Measurements from ENCODE around the gene SAFB2. TPM values are rescaled to one million over a fixed set of nuclear protein-coding genes. Genes with fewer than 3 reads are reported as not detected.
A peak's percentile ranks its signal among the peaks of the same experiment; 100 is the strongest.

Gene SAFB2
- total and polyA plus RNA-seq, 9 of the 15 experiments (the other 6 are each of a cell fraction or from before 2014, with no cell fraction given), result 4.5 to 103 (median 47.3) TPM

DNA sequence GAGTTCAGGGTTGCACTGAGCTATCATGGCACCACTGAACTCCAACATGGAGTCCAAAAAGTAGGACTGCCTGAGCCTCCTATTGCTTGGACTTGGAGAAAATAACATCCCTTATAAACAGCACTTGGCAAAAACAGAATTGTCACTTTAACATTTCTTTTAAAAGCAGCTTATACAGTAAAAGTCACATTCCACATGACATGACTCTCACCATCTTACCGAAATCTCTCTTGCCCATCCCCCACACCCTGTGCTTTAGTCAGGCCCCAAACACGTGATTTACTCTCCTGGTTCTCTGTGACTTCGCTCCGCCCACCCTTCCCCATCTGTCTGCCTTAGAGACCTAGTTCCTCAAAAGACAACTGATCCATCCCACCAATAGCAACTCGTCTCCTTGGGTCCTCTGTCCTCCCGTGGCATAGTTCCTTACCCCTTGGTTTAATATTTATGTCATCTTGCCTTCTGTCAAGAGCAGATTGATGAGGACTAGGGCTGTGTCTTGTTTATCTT lies 4.9 kb upstream of the SAFB2 start (continued):
- TF ChIP-seq, protein P1, sequence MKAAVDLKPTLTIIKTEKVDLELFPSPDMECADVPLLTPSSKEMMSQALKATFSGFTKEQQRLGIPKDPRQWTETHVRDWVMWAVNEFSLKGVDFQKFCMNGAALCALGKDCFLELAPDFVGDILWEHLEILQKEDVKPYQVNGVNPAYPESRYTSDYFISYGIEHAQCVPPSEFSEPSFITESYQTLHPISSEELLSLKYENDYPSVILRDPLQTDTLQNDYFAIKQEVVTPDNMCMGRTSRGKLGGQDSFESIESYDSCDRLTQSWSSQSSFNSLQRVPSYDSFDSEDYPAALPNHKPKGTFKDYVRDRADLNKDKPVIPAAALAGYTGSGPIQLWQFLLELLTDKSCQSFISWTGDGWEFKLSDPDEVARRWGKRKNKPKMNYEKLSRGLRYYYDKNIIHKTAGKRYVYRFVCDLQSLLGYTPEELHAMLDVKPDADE (conservative IDR thresholded peaks at IDR 0.05; ENCODE audit: control insufficient read depth, low read depth, low read length), result no peak
- TF ChIP-seq ZFP30 (CRISPR knock-in tag; IDR thresholded peaks at IDR 0.05; ENCODE audit: borderline replicate concordance) (no peak), ZEB2 (IDR thresholded peaks at IDR 0.05) (no peak), TFAP4 (CRISPR knock-in tag; IDR thresholded peaks at IDR 0.05; ENCODE audit: borderline replicate concordance) (no peak; the same call in 1 of the 2 replicates), NR2C1 (IDR thresholded peaks at IDR 0.05) (no peak), NR2C1 (tag; IDR thresholded peaks at IDR 0.05) (peak; percentile 92), ZNF121 (CRISPR knock-in tag; conservative IDR thresholded peaks at IDR 0.05) (no peak), ZC3H8 (IDR thresholded peaks at IDR 0.05) (no peak), GTF2F1 (IDR thresholded peaks at IDR 0.05; ENCODE audit: low read depth, low read length) (no peak), NFE2L1 (tag; IDR thresholded peaks at IDR 0.05; ENCODE audit: borderline replicate concordance, low read depth) (peak; percentile 72), SMARCE1 (IDR thresholded peaks at IDR 0.05) (peak; percentile 32; the same call in 1 of the 2 replicates), E4F1 (CRISPR knock-in tag; IDR thresholded peaks at IDR 0.05; ENCODE audit: borderline replicate concordance) (peak; percentile 49; the same call in 1 of the 2 replicates), AFF1 (IDR thresholded peaks at IDR 0.05; ENCODE audit: low read depth in 1 of 2, partially characterized antibody in 2 of 2) (peak in 1 of 2 experiments; percentile 50), TEAD4 (IDR thresholded peaks at IDR 0.05; ENCODE audit: low read length) (peak; percentile 32; the same call in 1 of the 2 replicates), TEAD4 (CRISPR knock-in tag; IDR thresholded peaks at IDR 0.05; ENCODE audit: borderline replicate concordance) (no peak), ZBED1 (IDR thresholded peaks at IDR 0.05) (no peak), TAL1 (IDR thresholded peaks at IDR 0.05) (no peak), POLR2B (IDR thresholded peaks at IDR 0.05; ENCODE audit: low read depth, partially characterized antibody) (no peak)
- TF ChIP-seq, protein P2, sequence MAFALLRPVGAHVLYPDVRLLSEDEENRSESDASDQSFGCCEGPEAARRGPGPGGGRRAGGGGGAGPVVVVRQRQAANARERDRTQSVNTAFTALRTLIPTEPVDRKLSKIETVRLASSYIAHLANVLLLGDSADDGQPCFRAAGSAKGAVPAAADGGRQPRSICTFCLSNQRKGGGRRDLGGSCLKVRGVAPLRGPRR (CRISPR knock-in tag; IDR thresholded peaks at IDR 0.05), result peak; percentile 96

Measured in K562 (cell line).